Measurements from ENCODE around the gene MIB2.

The MIB2 gene

DNA sequence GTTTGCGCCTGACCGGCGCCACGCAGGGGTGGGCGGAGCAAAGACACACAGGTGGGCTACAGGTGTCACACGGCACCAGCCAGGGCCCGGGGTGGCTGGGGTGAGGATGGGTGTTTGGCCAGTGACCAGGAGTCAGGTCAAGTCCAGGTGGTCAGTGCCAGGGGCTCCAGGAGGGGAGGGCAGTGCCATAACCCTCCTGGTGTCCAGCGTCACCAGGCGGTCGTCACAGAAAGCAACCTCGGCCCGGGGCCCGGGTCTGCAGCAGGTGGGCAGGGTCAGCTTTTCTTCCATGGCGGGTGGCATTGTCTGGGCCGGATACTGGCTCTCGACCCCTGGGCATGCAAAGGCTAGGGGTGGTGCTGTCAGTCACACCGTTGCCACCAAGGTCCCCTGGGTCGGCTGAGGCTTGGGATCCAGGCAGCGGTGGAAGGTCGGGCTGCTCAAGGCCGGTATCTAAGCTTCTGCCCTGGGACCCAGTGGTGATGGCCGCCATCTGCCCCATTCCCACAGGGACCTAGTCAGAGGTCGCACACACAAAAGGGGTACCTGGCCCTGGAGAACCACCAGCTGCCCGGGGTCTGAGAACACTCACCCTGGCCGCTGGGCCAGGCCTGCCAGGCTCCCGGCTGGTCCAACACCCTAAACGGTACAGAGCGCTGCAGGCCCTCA, 17.1 kb upstream of the MIB2 start:
- DNase-seq (ENCODE audit: low read depth in 1 of 2, low spot score in 1 of 2) = no peak

DNA sequence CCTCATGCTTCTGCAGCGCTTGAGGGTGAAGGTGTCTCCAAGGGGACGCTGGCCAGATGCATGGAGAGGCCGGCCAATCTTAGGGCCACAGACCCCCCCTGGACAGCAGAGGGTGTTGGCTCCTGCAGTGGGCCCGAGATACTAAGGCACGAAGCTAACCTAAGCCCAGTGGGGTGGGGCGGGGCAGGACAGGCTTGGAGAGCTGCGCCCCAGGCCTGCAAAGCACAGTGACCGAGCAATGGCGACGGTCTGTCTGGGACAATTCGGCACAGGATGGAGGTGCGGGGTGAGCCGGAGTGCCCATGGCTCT, 16.6 kb upstream of the MIB2 start:
- DNase-seq (ENCODE audit: low read depth in 1 of 2, low spot score in 1 of 2) = no peak

DNA sequence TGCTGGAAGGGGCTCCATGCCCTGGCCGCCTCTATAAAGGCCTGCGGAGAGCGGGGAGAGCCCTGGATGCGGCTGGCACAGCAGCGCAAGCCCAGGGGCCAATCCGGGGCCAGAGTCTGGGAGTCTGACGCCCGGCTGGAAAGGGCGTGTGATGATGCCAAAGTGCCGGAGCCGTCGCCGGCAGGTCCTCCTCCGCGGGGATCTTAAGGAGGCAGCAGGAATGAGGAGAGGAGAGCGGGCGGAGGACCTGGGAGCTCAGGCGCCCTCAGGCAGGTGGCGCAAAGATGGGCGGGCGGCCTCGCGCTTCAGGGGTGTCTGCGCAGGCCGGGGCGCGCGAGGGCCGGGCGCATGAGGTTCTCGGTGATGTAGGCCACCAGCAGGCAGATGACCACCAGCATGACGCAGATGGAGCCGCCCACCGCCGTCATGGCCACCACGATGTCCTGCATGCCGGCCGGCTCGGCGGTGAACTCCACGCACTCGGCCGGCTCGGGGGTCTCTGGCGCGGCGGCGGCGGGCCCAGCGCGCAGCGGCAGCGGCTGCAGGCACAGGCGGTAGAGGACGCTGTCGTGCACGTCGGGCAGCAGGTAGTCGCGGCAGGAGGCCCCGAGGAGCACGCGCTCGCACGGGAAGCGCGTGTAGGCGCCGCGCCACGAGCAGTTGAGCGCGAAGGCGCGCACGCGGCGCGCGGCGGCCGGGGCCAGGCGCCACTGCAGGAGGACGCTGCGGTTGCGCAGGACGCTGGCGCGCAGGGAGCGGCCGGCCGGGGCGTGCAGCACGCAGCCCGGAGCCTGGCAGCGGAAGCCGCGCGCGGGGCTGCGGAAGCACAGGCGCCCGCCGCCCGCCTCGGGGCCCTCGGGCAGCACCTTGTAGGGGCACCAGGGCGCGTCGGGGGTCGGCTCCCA, 16.0 kb upstream of the MIB2 start:
- DNase-seq (ENCODE audit: low read depth in 1 of 2, low spot score in 1 of 2) = no peak

DNA sequence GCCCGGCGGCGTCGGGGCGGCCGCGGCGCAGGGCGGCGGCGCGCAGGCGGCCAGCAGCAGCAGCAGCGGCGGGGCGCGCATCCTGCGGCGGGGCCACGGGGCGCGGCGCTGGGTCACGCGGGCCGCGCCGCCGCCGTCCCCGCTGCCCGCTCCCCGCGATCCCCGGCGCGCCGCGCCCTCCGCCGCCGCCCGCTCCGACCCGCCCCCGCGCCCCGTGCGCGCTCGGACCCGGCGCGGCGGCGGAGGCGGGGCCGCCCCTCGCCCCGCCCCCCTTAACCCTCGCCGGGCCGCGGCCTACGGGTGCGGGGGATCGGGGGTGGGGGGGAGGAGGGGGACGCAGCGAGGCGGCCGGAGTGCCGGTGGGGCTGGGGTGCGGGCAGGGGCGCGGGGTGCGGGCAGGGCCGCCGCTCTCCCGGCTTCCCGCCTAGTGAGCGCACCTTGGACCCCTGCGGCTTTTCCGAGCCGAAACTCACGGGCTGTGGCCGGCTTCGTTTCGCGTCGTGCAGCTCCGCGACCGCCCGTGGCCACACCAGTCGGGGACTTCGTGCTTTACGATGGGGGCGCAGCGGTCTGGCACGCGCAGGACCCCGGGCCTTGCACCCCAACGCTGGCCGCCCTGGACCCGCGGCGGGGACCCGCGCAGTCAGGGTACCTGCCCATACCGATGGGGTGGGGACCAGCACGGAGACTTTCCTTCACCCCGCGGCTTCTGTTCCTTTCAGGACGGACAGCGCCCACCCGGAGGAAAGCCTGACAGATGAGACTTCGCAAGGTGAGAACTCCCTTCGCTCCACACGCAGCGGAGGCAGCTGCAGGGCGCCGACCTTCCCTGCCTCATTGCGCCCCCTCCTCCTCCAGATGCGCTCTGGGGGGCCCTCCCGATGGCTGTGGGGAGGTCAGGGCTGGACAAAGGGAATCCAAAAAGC, 15.1 kb upstream of the MIB2 start, which contains the start of gene FNDC10:
TSS of gene FNDC10 (minus strand) at position 201 of the 926 bp plus-strand sequence. CDS start at position 81, 120 bp downstream.
- no peak for DNase-seq (ENCODE audit: low read depth in 1 of 2, low spot score in 1 of 2)

DNA sequence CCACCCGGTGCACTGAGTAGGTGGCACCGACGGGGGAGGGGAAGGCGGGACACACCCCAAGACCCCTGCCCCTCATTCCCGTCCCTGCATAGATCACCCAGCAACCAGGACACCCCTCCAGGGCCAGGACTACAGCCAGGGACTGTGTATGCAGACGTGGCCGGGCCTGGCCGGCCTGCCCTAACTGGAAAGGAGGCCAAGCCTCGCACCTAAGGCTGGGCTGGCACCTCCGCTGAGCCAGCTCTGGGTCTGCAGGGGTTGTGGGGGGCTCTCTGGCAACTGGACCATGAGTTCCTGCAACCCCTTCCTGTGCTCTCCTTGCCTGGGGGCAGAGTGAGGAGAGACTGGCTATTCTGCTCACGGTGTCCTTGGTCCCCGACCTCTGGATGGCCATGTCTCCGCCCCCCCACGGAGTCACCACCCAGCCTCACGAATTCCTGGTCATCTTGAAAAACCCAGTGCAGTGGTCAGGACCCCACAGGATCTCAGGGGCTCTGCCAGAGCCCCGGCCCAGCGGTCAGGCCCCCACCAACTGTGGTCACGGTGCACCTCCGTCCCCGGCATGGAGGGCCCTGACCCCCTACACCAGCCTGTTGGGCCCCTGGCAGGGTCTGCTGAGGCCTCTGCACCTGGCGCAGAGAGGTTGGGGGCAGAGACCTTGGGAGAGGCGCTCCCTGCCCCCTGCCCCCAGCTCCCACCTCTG, 14.3 kb upstream of the MIB2 start:
- no peak for DNase-seq (ENCODE audit: low read depth in 1 of 2, low spot score in 1 of 2)

DNA sequence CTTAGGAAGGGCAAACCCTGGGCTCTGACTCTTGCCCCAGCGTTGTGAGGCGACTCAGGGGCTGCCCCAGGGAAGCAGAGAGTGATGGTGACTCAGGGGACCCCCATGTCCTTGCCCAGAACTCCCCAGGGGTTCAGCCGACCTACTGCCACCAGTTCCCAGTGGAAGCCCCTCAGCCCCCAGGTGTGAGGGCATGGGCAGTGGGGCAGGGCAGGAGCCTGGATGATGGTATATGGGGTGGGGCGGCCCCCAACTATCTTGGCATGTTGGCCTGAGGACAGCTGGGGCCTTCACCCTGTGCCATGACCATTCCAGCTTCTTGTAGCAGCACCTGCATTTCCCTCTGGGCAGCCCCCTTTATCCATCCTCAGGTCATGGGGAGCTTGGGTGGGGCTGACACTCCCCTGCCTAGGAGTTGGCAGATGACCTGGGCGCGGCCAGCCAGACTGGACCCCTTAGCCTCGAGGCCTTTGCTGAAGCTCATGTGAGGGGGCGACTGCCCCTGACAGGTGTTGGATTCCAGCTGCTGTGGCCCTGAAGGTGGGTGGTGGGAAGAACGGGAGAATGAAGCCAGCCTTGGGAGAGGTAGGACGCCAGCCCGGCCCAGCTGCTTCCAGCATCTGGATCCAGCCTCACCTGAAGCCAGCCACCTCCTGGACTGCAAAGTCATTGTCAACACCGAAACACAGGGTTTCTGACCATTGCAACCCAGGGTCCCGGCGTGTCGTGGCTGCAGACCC, 13.6 kb upstream of the MIB2 start:
- no peak for DNase-seq (ENCODE audit: low read depth in 1 of 2, low spot score in 1 of 2)

DNA sequence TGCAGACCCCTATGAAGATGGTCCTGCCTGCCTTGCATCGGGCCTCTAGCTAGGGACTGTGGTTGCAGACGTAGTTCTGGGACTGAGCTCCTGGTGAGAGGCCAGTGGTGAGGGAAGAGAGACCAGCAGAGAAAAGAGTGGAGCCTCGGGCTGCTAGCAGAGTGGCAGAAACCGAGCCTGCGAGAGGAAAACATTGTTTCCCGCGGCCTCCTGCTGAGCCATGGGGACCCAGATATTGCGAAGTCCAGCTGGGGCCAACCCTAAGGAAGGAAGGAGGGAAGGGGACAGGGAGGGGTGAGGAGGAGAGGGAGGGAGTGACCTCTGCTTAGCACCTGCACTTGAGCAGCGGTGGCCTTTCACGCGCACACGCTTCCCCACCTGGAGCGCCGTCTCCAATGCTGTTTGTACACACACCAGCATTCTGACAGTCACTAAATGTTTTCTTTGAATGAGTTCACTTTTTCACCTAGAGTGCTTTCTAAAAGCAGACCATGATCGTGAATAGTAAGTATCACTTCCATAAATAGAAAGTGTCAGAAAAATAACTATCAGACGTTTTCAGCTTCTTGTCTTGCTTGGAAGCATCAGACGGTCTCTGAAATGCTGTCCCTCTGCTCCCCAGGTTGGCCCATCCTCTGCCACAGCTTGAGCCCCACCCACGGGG, 12.9 kb upstream of the MIB2 start:
- DNase-seq (ENCODE audit: low read depth in 1 of 2, low spot score in 1 of 2) = no peak

DNA sequence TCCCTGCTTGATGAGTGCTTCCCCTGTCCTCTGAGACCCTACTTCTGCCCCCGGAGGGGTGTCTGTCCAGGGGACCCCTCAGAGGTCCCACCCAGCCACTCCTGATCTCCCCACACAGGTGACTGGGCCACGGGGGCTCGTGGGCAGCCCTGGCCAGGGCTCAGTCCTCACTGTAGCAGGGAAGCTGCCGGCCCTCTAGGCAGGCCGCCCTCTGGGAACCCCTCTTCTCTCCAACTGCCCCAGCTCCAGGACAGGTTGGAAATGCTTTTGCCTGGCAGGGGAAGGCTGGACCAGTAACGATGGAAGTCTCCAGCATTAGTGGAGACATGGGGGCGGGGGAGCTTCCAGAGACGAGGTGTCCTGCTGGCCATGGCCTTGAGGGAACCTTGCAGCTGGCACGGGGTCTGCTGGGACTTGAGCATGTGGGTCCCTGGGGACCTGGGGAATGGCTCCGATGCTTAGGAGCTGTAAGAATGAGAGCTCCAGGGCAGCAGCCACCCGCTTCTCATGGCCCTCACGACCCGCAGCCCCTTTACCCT, 12.3 kb upstream of the MIB2 start:
- no peak for DNase-seq (ENCODE audit: low read depth in 1 of 2, low spot score in 1 of 2)

DNA sequence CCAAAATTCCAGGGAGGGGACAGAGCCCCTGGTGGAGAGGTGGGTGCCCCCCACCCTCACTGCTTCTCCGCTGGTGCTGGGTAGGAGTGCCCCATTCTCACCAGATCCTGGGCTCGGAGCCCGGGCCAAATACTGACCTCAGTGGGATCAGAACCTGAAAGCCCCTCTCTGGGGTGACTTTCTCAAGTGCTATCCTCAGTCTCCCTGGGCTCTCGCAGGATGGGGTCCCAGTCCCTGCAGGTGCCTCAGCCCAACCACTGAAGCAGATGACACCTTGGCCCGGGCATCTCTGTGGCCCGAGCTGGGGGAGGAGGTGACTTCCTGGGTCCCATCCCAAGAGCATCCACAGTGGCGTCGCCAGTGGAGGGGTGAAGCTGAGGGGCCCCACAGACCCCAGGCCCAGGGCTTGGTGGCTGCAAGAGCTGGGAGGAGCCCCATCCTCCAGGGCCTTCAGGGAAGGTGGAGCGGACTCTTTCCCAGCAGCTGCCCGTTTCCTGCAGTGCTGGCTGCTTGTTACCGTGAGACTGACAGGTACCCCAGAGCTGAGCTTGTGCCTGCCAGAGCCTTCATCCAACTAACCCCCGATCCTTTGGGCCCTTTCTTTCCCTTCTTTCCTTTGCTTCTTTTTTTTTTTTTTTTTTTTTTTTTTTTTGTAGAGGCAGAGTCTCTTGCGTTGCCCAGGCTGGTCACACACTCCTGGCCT, 11.5 kb upstream of the MIB2 start:
- no peak for DNase-seq (ENCODE audit: low read depth in 1 of 2, low spot score in 1 of 2)

DNA sequence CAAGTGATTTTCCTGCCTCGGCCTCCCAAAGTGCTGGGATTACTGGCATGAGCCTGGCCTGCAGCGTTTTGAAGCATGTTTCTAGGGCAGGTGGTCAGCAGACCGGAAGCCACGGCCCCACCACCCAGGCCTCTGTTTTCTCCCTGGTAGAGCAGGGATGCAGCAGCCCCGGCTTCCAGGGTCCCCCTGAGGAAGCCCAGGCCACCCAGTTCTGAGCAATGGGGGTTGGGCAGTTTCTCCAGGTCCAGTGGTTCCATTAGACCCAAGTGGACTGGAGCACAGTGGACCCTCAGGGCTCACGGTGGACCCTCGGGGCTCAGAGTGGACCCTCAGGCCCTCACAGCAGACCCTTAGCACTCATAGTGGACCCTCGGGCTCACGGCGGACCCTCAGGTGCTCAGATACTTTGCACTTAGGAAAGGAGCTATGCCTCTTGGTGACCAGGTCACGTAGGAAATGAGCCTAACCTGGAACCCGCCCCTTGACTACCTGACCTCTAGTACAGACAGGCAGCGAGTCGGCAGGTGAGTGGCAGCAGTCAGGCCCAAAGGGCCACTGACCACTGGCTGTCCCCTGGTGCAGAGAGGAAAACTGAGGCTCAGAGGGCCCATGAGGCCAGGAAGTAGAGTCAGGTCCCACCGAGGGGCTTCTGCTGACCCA, 10.8 kb upstream of the MIB2 start:
- no peak for DNase-seq (ENCODE audit: low read depth in 1 of 2, low spot score in 1 of 2)

DNA sequence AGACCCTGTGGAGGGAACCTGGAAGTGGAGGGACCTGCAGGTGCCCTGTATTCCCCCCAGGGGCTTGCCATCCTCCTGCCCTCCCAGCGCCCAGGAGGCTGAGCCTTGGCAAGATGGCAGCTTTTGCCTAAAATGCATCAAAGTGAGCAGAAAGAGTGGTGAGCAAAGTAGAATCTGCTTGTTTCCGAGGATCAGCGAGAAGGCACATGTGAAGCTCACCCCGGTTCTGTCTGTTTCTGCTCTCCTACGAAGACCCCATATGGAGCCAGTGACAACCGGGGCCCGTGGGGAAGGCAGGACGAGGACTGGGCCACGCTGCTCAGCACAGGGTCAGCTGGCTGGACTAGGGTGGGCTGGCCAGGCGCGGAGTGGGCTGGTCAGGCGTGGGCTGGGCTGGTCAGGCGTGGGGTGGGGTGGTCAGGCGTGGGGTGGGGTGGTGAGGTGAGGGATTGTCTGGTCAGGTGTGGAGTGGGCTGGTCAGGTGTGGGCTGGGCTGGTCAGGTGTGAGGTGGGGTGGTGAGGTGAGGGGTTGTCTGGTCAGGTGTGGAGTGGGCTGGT, 10.2 kb upstream of the MIB2 start:
- DNase-seq (ENCODE audit: low read depth in 1 of 2, low spot score in 1 of 2) = no peak

DNA sequence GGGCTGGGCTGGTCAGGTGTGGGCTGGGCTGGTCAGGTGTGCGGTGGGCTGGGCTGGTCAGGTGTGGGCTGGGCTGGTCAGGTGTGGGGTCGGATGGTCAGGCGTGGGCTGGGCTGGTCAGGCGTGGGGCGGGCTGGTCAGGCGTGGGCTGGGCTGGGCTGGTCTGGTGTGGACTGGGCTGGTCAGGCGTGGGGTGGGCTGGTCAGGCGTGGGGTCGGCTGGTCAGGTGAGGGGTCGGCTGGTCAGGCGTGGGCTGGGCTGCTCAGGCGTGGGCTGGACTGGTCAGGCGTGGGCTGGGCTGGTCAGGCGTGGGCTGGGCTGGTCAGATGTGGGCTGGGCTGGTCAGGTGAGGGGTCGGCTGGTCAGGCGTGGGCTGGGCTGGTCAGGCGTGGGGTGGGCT, 9.6 kb upstream of the MIB2 start:
- no peak for DNase-seq (ENCODE audit: low read depth in 1 of 2, low spot score in 1 of 2)

DNA sequence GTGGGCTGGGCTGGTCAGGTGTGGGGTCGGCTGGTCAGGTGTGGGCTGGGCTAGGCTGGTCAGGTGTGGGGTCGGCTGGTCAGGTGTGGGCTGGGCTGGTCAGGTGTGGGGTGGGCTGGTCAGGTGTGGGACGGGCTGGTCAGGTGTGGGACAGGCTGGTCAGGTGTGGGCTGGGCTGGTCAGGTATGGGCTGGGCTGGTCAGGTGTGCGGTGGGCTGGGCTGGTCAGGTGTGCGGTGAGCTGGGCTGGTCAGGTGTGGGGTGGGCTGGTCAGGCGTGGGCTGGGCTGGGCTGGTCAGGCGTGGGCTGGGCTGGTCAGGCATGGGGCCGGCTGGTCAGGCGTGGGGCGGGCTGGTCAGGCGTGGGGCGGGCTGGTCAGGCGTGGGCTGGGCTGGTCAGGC, 9.1 kb upstream of the MIB2 start:
- no peak for DNase-seq (ENCODE audit: low read depth in 1 of 2, low spot score in 1 of 2)

DNA sequence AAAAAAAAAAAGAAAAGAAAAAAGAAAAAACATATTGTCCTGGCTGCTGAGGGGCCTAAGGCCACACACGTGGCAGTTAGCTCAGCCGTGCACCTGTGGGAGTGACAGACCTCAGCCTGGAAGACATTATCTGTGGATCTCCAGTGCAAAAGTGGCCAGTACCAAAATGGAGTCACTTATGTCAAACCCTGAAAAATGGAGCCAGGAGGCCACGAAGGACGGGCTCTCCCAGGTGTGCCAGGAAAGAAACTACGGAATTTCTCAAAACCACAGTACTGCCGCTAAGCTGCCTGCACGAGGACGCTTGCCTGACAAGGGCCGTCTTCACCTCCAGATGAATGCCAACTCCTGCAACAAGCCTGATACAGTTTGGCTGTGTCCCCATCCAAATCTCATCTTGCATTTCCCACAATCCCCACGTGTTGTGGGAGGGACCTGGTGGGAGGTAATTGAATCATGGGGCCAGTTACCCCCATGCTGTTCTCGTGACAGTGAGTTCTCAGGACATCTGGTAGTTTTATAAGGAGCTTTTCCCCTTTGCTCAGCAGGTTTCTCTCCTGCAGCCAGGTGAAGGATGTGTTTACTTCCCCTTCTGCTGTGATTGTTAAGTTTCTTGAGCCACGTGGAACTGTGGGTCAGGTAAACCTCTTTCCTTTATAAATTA, 5.3 kb upstream of the MIB2 start:
- DNase-seq (ENCODE audit: low read depth in 1 of 2, low spot score in 1 of 2) = no peak

DNA sequence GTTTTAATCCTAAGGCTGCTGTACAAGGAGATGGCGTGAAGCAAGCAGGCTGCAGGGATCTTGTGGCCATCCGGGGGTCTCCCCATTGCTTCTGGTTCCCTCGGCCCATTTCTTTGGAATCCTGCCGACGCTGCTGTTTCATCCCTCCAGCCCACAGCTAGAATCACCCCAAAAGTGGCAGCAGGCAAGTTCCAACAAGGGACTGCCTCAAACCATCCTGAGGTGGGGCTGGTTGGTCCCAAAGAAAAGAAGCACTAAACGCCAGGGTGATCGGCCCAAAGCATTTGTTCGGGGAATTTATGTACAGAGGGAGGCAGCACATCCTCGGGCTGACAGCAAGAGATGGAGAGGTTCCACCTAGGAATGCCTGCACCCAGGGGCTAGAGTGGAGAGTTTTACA, 4.5 kb upstream of the MIB2 start:
- DNase-seq (ENCODE audit: low read depth in 1 of 2, low spot score in 1 of 2) = no peak

DNA sequence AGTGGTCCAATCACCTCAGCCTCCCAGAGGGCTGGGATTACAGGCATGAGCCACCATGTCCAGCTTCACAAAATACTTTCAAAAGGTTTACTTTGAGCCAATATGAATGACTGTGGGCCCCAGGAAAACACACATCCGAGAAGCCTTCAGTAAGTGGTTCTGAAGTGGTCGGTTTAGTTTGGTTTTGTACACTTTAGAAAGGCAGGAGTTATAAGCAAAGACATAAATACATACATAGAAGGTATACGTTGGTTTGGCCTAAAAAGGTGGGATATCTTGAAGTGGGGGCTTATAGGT, 3.2 kb upstream of the MIB2 start:
- DNase-seq (ENCODE audit: low read depth in 1 of 2, low spot score in 1 of 2) = no peak

DNA sequence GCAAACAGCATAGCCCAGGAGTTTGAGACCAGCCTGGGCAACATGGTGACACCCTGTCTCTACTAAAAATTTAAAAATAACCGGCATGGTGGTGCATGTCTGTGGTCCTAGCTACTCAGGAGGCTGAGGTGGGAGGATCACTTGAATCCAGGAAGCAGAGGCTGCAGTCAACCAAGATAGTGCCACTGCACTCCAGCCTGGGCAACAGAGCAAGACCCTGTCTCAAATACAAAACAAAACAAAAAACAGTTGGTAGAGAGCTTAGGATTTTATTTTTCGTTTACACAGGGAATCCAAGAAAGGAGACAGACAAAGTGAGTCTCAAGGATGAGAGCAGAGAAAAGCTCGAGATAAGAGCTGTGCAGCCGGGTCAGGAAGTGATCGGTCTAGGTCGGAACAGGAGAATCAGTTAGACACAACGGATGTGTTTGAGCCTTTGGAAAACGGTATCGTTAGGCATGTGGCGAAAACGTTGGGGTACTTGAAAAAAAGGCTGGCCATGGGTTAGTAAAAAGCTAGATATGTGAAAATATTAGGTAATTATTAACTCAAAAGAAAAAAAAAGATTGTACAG, 1.7 kb upstream of the MIB2 start:
- no peak for DNase-seq (ENCODE audit: low read depth in 1 of 2, low spot score in 1 of 2)

Measured in activated CD4-positive, alpha-beta T cell treated with anti-CD3 and anti-CD28 coated beads, Interleukin-2, amount 50 U/mL, for 24 hours (primary cell).